ENCODE data around the gene PCF11.
"Not testable (repeated sequence)": the region's sequence is repeated elsewhere in the genome, so short reads cannot be mapped to it uniquely, and the experiment has no call there.

The PCF11 gene

GRCh38 chr11:83193315-83194280 is 36.7 kb downstream of the PCF11 start, which contains the start of gene ANKRD42:
Gene ANKRD42 (plus strand): TSS chr11:83193712. CDS start chr11:83194671, 959 bp downstream.
- peak; percentile 86 for DNase-seq

- DNase-seq, result peak; percentile 57
Measured at GRCh38 chr11:83194281-83195142, 37.6 kb downstream of the PCF11 start.

DNA sequence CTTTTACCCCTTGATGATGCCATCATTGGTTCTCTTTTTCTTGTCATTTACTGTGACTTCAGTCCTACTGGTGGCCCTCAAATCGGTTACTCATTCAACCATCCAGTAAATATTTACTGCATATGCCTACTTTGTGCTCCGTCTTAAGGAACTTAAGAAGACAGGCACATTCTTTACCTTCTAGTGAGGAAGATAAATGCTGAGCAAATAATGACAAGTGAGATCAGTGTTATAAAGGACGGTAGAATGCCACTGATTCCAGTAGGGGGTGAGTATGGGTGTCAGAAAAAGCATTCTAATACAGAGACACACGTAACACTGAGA is 38.2 kb downstream of the PCF11 start:
- DNase-seq, result no peak

DNA sequence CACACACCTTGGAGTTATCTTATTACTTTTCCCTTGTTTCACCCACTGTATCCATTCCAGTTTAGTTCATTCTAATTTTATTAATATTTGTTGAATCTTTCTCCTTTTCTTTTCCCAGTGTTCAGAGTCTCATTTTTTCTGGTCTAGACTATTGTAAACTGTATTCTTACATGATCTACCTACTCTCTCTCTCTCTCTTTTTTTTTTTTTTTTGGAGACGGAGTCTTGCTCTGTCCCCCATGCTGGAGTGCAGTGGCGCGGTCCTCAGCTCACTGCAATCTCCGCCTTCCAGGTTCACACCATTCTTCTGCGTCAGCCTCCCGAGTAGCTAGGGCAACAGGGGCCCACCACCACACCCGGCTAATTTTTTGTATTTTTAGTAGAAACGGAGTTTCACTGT is 38.7 kb downstream of the PCF11 start:
- no peak for DNase-seq

DNA sequence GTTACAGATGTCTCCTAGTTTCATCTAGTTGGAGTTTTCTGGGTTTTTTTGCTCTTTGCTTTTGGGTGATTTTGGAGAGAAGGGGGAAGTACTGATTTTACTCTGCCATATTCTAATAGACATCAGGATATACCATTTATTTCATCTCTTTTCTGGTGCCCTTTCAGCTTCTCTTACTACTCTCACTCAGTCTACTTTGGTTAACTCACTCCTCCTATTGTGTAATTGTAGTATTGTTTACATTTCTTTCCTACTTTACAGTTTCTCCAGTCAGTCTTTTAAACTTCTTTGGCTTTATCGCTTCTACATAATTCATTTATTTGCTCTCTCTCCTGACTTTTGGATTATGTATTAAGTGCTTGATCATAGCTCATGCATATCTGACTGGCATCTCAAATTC is 43.1 kb downstream of the PCF11 start:
- DNase-seq, result no peak

- DNase-seq, result no peak
Measured at GRCh38 chr11:83205608-83206185, 48.8 kb downstream of the PCF11 start.

- DNase-seq, result no peak
Measured at GRCh38 chr11:83206221-83206620, 49.3 kb downstream of the PCF11 start.

GRCh38 chr11:83206771-83207382 is 49.9 kb downstream of the PCF11 start:
- not testable (repeated sequence) for DNase-seq

- no peak for DNase-seq
Measured at GRCh38 chr11:83219095-83219494, 62.2 kb downstream of the PCF11 start.

- no peak for DNase-seq
Measured at GRCh38 chr11:83220260-83220659, 63.3 kb downstream of the PCF11 start.

- no peak for DNase-seq
Measured at GRCh38 chr11:83221694-83222093, 64.8 kb downstream of the PCF11 start.

DNA sequence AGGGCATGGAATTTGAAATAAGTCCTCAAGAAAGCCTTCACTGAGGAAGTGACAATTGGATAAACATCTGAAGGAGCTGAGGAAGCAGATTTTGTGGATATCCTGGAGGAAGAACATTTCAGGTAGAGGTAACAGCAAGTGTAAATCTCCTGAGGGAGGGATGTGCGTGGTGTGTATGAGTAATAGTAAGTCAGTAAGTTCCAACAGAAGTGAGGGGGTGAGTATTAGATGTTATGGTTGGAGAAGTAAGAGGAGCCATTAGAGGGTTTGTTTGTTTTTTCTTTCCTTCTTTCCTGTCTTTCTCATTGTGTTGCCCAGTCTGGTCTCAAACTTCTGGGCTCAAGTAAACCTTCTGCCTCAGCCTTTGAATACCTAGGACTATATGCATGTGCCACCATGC is 65.6 kb downstream of the PCF11 start:
- DNase-seq, result no peak

GRCh38 chr11:83223457-83223856 is 66.5 kb downstream of the PCF11 start:
- no peak for DNase-seq

GRCh38 chr11:83235825-83236224 is 78.9 kb downstream of the PCF11 start:
- no peak for DNase-seq
